ENCODE results near the gene CLIC5.

The CLIC5 gene

DNA sequence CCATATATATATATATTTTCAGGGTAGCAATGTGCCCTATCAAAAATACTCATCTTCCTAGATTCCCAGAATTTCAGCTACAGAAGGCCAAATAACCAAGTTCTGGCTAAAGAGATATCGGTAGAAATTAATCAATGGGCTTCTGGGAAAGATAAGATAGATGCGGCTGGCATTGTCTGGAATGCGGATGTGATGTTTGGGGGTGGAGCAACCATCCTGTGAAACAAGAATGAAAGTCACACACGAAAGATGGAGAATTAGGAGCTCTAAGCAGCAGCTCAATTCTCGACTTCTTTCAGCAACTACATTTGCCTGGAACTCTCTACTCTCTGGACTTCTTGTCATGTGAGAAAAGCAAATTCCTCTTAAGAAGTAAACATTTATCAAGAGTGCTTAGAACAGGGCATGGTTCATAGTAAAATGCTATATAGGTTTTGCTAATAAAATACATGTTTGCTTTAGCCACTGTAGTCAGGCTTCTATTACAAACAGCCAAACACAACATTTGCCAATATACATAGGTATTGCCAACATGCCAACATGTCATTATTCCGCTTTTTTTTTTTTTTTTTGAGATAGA lies 90.8 kb downstream of the CLIC5 start:
- Histone ChIP-seq H3K9ac (ENCODE audit: low read length) (no peak overlapping the region), H3F3A (ENCODE audit: insufficient read depth, low read length) (no peaks in the 10 kb centered on the region), H3K9me3 (ENCODE audit: low read length) (no peaks in the 10 kb centered on the region), H2AFZ (ENCODE audit: low read length) (no peak overlapping the region), H3K4me1 (ENCODE audit: insufficient read depth, low read length, severe bottlenecking) (no peaks in the 10 kb centered on the region), H3K4me3 (ENCODE audit: low read depth, low read length, poor library complexity, severe bottlenecking) (no peak overlapping the region), H3K4me2 (ENCODE audit: low read length) (no peak overlapping the region), H3K36me3 (ENCODE audit: insufficient read depth, low read length) (no peaks in the 10 kb centered on the region), H4K20me1 (ENCODE audit: insufficient read depth, low read length) (no peaks in the 10 kb centered on the region), H3K27ac (ENCODE audit: low read depth, low read length, poor library complexity, severe bottlenecking) (no peak overlapping the region), H3K27me3 (ENCODE audit: insufficient read depth, low read length) (no peaks in the 10 kb centered on the region), H3K9me2 (ENCODE audit: low read depth, low read length) (no peaks in the 10 kb centered on the region), H3K79me2 (ENCODE audit: insufficient read depth, low read length) (no peaks in the 10 kb centered on the region)
- TF ChIP-seq EZH2 (IDR thresholded peaks at IDR 0.05; ENCODE audit: borderline replicate concordance, low read length) (no peak), CTCF (IDR thresholded peaks at IDR 0.05; ENCODE audit: low read length) (no peak)

GRCh38 chr6:45923831-45924391 lies 91.7 kb downstream of the CLIC5 start:
- H3K4me2 ChIP-seq (ENCODE audit: low read length): no peak overlapping the region
- H3K4me1 ChIP-seq (ENCODE audit: insufficient read depth, low read length, severe bottlenecking): no peaks in the 10 kb centered on the region
- H3K9ac ChIP-seq (ENCODE audit: low read length): no peak overlapping the region
- no peaks in the 10 kb centered on the region for H3K9me2 ChIP-seq (ENCODE audit: low read depth, low read length)
- no peak overlapping the region for H2AFZ ChIP-seq (ENCODE audit: low read length)
- no peak overlapping the region for H3K27ac ChIP-seq (ENCODE audit: low read depth, low read length, poor library complexity, severe bottlenecking)
- H3K27me3 ChIP-seq (ENCODE audit: insufficient read depth, low read length): no peaks in the 10 kb centered on the region
- no peak for TF ChIP-seq EZH2 (IDR thresholded peaks at IDR 0.05; ENCODE audit: borderline replicate concordance, low read length)
- no peak for TF ChIP-seq CTCF (IDR thresholded peaks at IDR 0.05; ENCODE audit: low read length)
- no peak overlapping the region for H3K4me3 ChIP-seq (ENCODE audit: low read depth, low read length, poor library complexity, severe bottlenecking)
- no peaks in the 10 kb centered on the region for H3F3A ChIP-seq (ENCODE audit: insufficient read depth, low read length)
- H3K79me2 ChIP-seq (ENCODE audit: insufficient read depth, low read length): no peaks in the 10 kb centered on the region
- H3K36me3 ChIP-seq (ENCODE audit: insufficient read depth, low read length): no peaks in the 10 kb centered on the region
- H3K9me3 ChIP-seq (ENCODE audit: low read length): no peaks in the 10 kb centered on the region
- no peaks in the 10 kb centered on the region for H4K20me1 ChIP-seq (ENCODE audit: insufficient read depth, low read length)

DNA sequence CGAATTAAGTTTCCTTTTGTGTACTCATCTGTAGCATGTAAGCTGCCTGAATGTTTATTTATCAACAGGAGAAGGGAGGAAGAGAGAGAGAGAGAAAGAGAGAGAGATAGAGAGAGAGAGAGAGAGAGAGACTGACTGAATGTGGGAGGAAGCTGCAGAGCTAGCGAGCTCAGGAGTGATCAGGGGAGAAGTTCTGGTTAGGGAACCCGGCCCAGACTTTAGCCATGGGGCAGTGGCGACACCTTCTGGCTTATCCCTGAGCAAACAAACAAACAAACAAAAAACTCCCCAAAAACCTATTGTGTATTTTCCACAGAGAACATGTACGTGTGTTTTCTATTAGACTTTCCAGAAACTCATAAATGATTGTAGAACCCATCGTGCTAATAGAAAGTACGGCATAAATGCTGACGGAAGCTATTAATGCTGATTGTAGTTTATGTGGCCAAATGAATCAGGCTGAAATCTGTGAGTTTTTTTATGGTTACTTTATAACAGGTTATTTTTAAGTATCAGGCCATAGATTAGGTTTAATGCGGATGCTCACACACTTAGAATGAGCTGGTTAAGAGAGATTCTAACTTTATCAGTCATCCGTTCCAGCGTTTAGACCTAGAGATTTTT lies 92.8 kb downstream of the CLIC5 start:
- Histone ChIP-seq H3K36me3 (ENCODE audit: insufficient read depth, low read length) (no peaks in the 10 kb centered on the region), H3K4me1 (ENCODE audit: insufficient read depth, low read length, severe bottlenecking) (no peaks in the 10 kb centered on the region), H3K9ac (ENCODE audit: low read length) (no peak overlapping the region), H3K27ac (ENCODE audit: low read depth, low read length, poor library complexity, severe bottlenecking) (no peak overlapping the region), H3F3A (ENCODE audit: insufficient read depth, low read length) (no peaks in the 10 kb centered on the region), H3K27me3 (ENCODE audit: insufficient read depth, low read length) (no peaks in the 10 kb centered on the region), H3K79me2 (ENCODE audit: insufficient read depth, low read length) (no peaks in the 10 kb centered on the region), H3K4me2 (ENCODE audit: low read length) (no peak overlapping the region), H3K9me3 (ENCODE audit: low read length) (no peaks in the 10 kb centered on the region), H4K20me1 (ENCODE audit: insufficient read depth, low read length) (no peaks in the 10 kb centered on the region), H3K4me3 (ENCODE audit: low read depth, low read length, poor library complexity, severe bottlenecking) (no peak overlapping the region), H2AFZ (ENCODE audit: low read length) (no peak overlapping the region), H3K9me2 (ENCODE audit: low read depth, low read length) (no peaks in the 10 kb centered on the region)
- TF ChIP-seq CTCF (IDR thresholded peaks at IDR 0.05; ENCODE audit: low read length) (peak; percentile 57), EZH2 (IDR thresholded peaks at IDR 0.05; ENCODE audit: borderline replicate concordance, low read length) (no peak)
